HT1080 (cell line): ENCODE data around the gene FUT8. TPM values are rescaled to one million over a fixed set of nuclear protein-coding genes. Genes with fewer than 3 reads are reported as not detected.
"Not testable (repeated sequence)": the region's sequence is repeated elsewhere in the genome, so short reads cannot be mapped to it uniquely, and the experiment has no call there.

Source experiments
- DNase-seq: peaks from one replicate; pipeline ENCODE4 v3.0.0-alpha.2; 2015; ENCODE audit warnings: low read depth
- total RNA-seq: library from RNA; depleted of rRNA; stranded (reverse); fragments of >200 nt; shearing (Covaris generic); gene quantifications from 2 replicates; pipeline ENCODE4 v1.2.3, GENCODE V29; 2014

The FUT8 gene
- total RNA-seq, 1 experiment from 2014 or later: 92.4 TPM

DNA sequence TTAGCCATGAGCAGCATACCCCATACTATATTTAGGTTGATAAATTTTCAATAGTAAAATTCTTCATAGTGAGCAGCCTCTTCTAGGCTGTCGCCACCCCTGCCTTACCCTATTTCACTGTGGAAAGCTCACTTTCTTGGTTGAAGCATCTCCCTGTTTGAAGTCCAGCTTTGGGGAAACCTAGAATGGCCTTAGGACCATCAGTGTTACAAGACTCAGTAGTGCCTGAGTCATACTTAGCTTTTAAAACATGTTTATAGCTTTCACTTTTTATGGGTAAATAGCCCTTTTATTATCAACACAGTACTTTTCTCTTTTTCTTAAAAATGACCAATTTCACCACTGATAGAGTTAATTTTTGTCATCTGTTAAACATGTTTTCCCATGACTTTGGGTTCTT is 37.1 kb downstream of the FUT8 start:
- DNase-seq: no peak

GRCh38 chr14:65453807-65454480 is 41.4 kb downstream of the FUT8 start:
- no peak for DNase-seq

DNA sequence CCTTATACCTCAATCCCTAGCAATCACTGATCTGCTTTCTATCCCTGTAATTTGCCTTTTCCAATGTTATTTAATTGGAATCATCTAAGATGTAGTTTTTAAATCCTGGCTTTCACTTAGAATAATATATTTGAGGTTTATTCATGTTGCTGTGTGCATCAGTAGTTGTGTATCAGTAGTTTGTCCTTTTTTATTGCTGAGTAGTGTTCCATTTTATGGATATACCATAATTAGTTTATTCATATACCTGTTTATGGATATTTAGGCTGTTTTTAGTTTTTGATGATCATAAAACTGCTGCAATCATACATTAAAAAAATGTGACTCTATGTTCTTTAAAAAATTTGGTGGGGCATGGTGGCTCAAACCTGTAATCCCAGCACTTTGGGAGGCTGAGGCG is 43.7 kb downstream of the FUT8 start:
- DNase-seq: no peak

- no peak for DNase-seq
Observed at GRCh38 chr14:65461730-65462129, 49.2 kb downstream of the FUT8 start.

- peak; percentile 78 for DNase-seq
Observed at GRCh38 chr14:65462411-65462810, 49.9 kb downstream of the FUT8 start.

GRCh38 chr14:65465584-65465983 is 53.1 kb downstream of the FUT8 start:
- no peak for DNase-seq

DNA sequence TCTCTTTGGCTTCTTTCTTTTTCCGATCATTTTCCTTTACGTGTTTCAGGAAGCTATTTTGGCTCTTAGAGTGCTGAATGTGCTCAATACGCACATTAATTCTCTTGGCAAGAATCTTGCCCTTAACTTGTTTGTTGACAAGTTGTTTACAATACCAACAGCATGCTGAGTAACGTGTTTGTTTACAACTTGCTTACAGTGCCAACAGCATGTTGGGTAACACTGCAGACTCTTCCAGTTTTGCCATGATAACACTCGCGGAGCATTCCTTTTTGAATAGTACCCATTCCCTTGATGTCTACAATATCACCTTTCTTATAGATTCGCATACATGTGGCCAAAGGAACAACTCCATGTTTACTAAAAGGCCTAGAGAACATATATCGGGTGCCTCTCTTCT is 55.4 kb downstream of the FUT8 start:
- DNase-seq: not testable (repeated sequence)

- DNase-seq: no peak
Observed at GRCh38 chr14:65469903-65470302, 57.4 kb downstream of the FUT8 start.

DNA sequence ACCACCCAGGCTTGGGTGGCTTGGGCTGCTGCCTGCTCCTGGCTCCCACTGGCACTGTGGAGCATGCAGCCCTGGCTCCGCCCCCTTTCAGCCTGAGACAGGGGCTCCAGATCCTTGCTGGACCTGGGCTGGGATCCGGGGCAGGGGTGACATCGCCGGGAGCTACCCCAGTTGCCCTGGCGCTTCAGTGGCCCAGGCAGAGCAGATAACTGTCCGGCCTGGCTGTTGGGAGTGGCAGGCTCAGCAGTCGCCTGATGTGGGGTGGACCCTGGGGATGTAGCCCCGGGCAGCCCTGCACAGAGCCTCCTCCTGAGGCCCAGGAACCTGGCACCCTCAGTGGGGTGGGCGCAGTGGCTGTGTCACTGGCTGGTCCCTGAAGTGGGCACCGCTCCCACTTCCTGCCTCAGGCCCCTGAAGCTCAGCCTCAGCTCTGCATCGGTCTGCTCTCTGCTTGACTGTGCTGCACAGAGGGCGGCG is 57.9 kb downstream of the FUT8 start:
- DNase-seq: no peak

- no peak for DNase-seq
Observed at GRCh38 chr14:65471038-65471878, 58.7 kb downstream of the FUT8 start.

- DNase-seq: no peak
Observed at GRCh38 chr14:65472189-65472588, 59.7 kb downstream of the FUT8 start.

GRCh38 chr14:65476273-65476941 is 63.9 kb downstream of the FUT8 start:
- no peak for DNase-seq

GRCh38 chr14:65476942-65477318 is 64.4 kb downstream of the FUT8 start:
- DNase-seq: no peak

GRCh38 chr14:65478017-65478416 is 65.5 kb downstream of the FUT8 start:
- DNase-seq: no peak

DNA sequence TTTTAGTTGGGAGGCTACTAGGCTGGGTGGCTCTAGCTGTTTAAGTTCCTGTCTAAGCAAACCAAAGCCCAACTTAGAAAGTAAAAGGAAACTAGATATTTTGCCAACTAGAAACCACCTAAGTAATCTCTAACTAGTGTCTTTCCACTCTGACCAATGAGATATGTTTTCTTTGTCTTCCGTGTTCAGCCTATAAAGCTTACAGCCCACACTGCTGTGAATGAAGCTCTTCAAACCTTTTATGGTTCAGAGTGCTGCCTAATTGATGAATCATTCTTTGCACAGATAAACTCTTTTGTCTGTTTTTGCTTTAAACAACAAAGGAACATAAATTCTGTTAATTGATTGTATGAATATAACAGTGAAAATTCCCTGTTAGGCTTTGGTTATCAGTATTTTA is 66.1 kb downstream of the FUT8 start:
- DNase-seq: peak; percentile 45

- no peak for DNase-seq
Observed at GRCh38 chr14:65479386-65479785, 66.9 kb downstream of the FUT8 start.

DNA sequence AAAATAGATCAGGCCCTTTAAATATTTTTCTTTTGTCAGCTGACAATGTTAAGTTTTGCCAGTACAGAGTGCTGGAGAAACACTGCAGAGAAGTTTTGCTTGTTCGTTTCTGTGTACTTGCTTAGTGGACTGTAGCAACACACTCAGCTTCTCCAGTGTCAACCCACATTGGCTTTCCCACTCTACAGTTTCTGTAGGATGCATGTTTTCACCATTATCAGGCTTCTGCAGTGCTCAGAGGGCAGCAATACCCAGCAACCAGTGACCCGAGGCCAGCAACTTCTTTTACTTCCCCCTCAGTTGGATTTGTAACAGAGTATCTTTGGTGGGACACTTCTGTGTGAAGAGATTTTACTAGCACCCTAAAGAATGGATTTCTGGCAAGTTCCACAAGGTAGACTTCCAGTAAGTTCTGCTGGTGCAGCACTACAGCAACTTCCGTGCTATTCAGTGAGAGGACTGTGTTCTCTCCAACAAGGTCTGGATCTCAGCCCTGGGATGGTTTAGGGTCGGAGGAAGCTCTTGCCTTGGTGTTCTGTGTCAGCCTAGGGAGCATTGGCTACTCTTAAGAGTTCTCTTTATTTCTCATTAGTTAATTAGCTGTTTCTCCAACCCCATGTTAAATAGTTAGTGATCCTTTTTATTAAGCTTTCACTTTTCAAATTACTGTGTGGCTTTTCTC is 70.4 kb downstream of the FUT8 start:
- no peak for DNase-seq

DNA sequence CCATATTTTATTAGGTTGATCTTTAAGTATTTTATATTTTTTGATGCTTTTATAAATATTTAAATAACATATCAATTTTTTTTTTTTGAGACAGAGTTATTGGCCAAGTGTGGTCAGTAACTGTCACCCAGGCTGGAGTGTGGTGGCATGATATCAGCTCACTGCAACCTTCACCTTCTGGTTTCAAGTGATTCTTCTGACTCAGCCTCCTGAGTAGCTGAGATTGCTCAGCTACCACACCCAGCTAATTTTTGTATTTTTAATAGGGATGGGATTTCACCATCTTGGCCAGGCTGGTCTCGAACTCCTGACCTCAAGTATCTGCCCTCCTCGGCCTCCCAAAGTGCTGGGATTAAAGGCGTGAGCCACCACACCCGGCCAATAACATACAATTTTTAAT is 71.1 kb downstream of the FUT8 start:
- peak; percentile 47 for DNase-seq

DNA sequence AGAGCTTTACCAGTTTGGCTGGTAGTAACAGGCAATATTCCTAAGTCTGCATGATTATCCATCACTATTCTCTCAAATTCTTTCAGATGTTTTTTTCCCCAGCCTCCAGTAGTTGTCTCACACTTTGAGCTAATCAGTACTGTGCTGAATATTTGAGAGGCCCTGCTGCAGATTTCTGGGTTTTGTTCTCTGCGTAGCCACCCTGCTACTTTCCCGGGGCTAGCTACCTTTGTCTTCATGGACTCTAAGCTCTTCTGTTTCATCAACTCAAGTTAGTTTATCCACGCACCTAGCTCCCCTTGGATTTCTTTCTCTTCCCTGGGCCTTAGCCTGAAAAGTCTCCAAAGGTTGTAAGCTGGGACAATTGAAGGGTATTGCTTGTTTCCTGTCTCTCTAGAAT is 73.0 kb downstream of the FUT8 start:
- no peak for DNase-seq

GRCh38 chr14:65486863-65487262 is 74.3 kb downstream of the FUT8 start:
- DNase-seq: no peak

GRCh38 chr14:65487783-65488494 is 75.4 kb downstream of the FUT8 start:
- DNase-seq: no peak
